ENCODE results near the gene CYP4Z1. TPM values are rescaled to one million over a fixed set of nuclear protein-coding genes. Genes with fewer than 3 reads are reported as not detected.
"Not testable (repeated sequence)": the region's sequence is repeated elsewhere in the genome, so short reads cannot be mapped to it uniquely, and the experiment has no call there.

Gene CYP4Z1
- polyA plus RNA-seq, 1 donor: 0.15 TPM

GRCh38 chr1:47128221-47128620, 61.2 kb downstream of the CYP4Z1 start:
- DNase-seq: no peak

- DNase-seq: not testable (repeated sequence)
These were observed 61.8 kb downstream of the CYP4Z1 start for GRCh38 chr1:47128854-47129253.

- DNase-seq: not testable (repeated sequence)
These were observed 62.6 kb downstream of the CYP4Z1 start for GRCh38 chr1:47129489-47130230.

GRCh38 chr1:47132665-47133064, 65.6 kb downstream of the CYP4Z1 start:
- DNase-seq: not testable (repeated sequence)

GRCh38 chr1:47137198-47137597, 70.2 kb downstream of the CYP4Z1 start, which contains the start of gene CYP4A22:
TSS of gene CYP4A22 (plus strand) at chr1:47137441. CDS start at chr1:47137486, 45 bp downstream.
- DNase-seq: no peak

- DNase-seq: no peak
These were observed 71.0 kb downstream of the CYP4Z1 start for GRCh38 chr1:47137925-47138615.

GRCh38 chr1:47140358-47140757, 73.3 kb downstream of the CYP4Z1 start:
- DNase-seq: not testable (repeated sequence)

- not testable (repeated sequence) for DNase-seq
These were observed 76.6 kb downstream of the CYP4Z1 start for GRCh38 chr1:47143654-47144053.

GRCh38 chr1:47146495-47146894, 79.5 kb downstream of the CYP4Z1 start:
- not testable (repeated sequence) for DNase-seq

- DNase-seq: no peak
These were observed 80.2 kb downstream of the CYP4Z1 start for GRCh38 chr1:47147047-47147785.

GRCh38 chr1:47149162-47149561, 82.1 kb downstream of the CYP4Z1 start:
- not testable (repeated sequence) for DNase-seq

GRCh38 chr1:47156457-47156856, 89.4 kb downstream of the CYP4Z1 start:
- not testable (repeated sequence) for DNase-seq

GRCh38 chr1:47157957-47158356, 90.9 kb downstream of the CYP4Z1 start:
- DNase-seq: not testable (repeated sequence)

GRCh38 chr1:47160716-47161115, 93.7 kb downstream of the CYP4Z1 start:
- DNase-seq: no peak

GRCh38 chr1:47161298-47162040, 94.4 kb downstream of the CYP4Z1 start:
- no peak for DNase-seq

- DNase-seq: no peak
These were observed 97.5 kb downstream of the CYP4Z1 start for GRCh38 chr1:47164552-47164951.

Other genes starting within 250 kb of the CYP4Z1 start
- gene CYP4A11, start 125.8 kb upstream of the CYP4Z1 start, polyA plus RNA-seq (ENCODE audit: insufficient read length): 0.22 TPM
- gene CYP4X1, start 43.6 kb upstream of the CYP4Z1 start, polyA plus RNA-seq (ENCODE audit: insufficient read length): 4.1 TPM
- 0.13 TPM for gene CYP4A22, start 70.2 kb downstream of the CYP4Z1 start, polyA plus RNA-seq (ENCODE audit: insufficient read length)
- gene PDZK1IP1, start 122.8 kb downstream of the CYP4Z1 start, polyA plus RNA-seq (ENCODE audit: insufficient read length): 0.59 TPM
- gene TAL1, start 165.0 kb downstream of the CYP4Z1 start, polyA plus RNA-seq (ENCODE audit: insufficient read length): 3.6 TPM
- gene STIL, start 246.9 kb downstream of the CYP4Z1 start, polyA plus RNA-seq (ENCODE audit: insufficient read length): 3.9 TPM

All from hindlimb muscle (tissue), 1 donor.